Stimulated activated CD4-positive, alpha-beta T cell treated with anti-CD3 and anti-CD28 coated beads, Interleukin-4, amount 100 ng/mL, for 48 hours (primary cell): ENCODE measurements around the gene PODN.

Source experiments
- DNase-seq, 2 donors: peaks; one replicate each; pipeline ENCODE4 v3.0.0-alpha.2; 2020; ENCODE audit warnings: low read depth in 2 of 2

The PODN gene

GRCh38 chr1:53114581-53115400 lies 52.8 kb downstream of the PODN start:
- DNase-seq: no peak

- DNase-seq: no peak
Measured at GRCh38 chr1:53115403-53116306, 53.6 kb downstream of the PODN start.

GRCh38 chr1:53116307-53116810 lies 54.3 kb downstream of the PODN start:
- no peak for DNase-seq

GRCh38 chr1:53116933-53117600 lies 55.1 kb downstream of the PODN start:
- no peak for DNase-seq

GRCh38 chr1:53117836-53118235 lies 55.8 kb downstream of the PODN start:
- DNase-seq: no peak

- DNase-seq: no peak
Measured at GRCh38 chr1:53120659-53121058, 58.6 kb downstream of the PODN start.

- DNase-seq: no peak
Measured at GRCh38 chr1:53121319-53122172, 59.5 kb downstream of the PODN start.

- DNase-seq: no peak
Measured at GRCh38 chr1:53122201-53122885, 60.3 kb downstream of the PODN start.

GRCh38 chr1:53122961-53123413 lies 61.0 kb downstream of the PODN start:
- DNase-seq: no peak

- DNase-seq: no peak
Measured at GRCh38 chr1:53123453-53124140, 61.6 kb downstream of the PODN start.

GRCh38 chr1:53125122-53125521 lies 63.1 kb downstream of the PODN start:
- DNase-seq: no peak

- DNase-seq: no peak
Measured at GRCh38 chr1:53125623-53126360, 63.8 kb downstream of the PODN start.

GRCh38 chr1:53126495-53126894 lies 64.5 kb downstream of the PODN start:
- DNase-seq: no peak

GRCh38 chr1:53127546-53127945 lies 65.5 kb downstream of the PODN start:
- no peak for DNase-seq

GRCh38 chr1:53128401-53128800 lies 66.4 kb downstream of the PODN start:
- no peak for DNase-seq

GRCh38 chr1:53129891-53130597 lies 68.0 kb downstream of the PODN start:
- DNase-seq: no peak

- no peak for DNase-seq
Measured at GRCh38 chr1:53130598-53130877, 68.5 kb downstream of the PODN start.

GRCh38 chr1:53130878-53131589 lies 69.0 kb downstream of the PODN start:
- DNase-seq: no peak
